ENCODE measurements around the gene SKI.
"Not testable (repeated sequence)": the region's sequence is repeated elsewhere in the genome, so short reads cannot be mapped to it uniquely, and the experiment has no call there.

Gene SKI

GRCh38 chr1:2328676-2329455 is 100.7 kb downstream of the SKI start:
- DNase-seq: no peak

GRCh38 chr1:2330035-2330434 is 101.9 kb downstream of the SKI start:
- DNase-seq: no peak

GRCh38 chr1:2330519-2331199 is 102.5 kb downstream of the SKI start:
- DNase-seq: no peak

GRCh38 chr1:2331200-2331544 is 103.1 kb downstream of the SKI start:
- no peak for DNase-seq

- not testable (repeated sequence) for DNase-seq
These were observed 103.5 kb downstream of the SKI start for GRCh38 chr1:2331580-2331979.

- no peak for DNase-seq
These were observed 106.2 kb downstream of the SKI start for GRCh38 chr1:2334366-2334765.

GRCh38 chr1:2334883-2335534 is 106.9 kb downstream of the SKI start:
- DNase-seq: no peak

- DNase-seq: no peak
These were observed 107.8 kb downstream of the SKI start for GRCh38 chr1:2335721-2336455.

GRCh38 chr1:2336499-2336898 is 108.4 kb downstream of the SKI start:
- DNase-seq: no peak

- DNase-seq: no peak
These were observed 109.0 kb downstream of the SKI start for GRCh38 chr1:2337081-2337480.

- no peak for DNase-seq
These were observed 109.4 kb downstream of the SKI start for GRCh38 chr1:2337501-2337900.

- DNase-seq: no peak
These were observed 111.3 kb downstream of the SKI start for GRCh38 chr1:2339206-2340085.

- DNase-seq: no peak
These were observed 112.2 kb downstream of the SKI start for GRCh38 chr1:2340086-2340917.

- no peak for DNase-seq
These were observed 112.8 kb downstream of the SKI start for GRCh38 chr1:2340918-2341254.

- no peak for DNase-seq
These were observed 113.7 kb downstream of the SKI start for GRCh38 chr1:2341706-2342383.

- DNase-seq: no peak
These were observed 114.4 kb downstream of the SKI start for GRCh38 chr1:2342384-2343022.

GRCh38 chr1:2343023-2343935 is 115.2 kb downstream of the SKI start:
- no peak for DNase-seq

- DNase-seq: no peak
These were observed 116.1 kb downstream of the SKI start for GRCh38 chr1:2344121-2344681.

- DNase-seq: no peak
These were observed 116.7 kb downstream of the SKI start for GRCh38 chr1:2344744-2345296.

All from KG1 (cell line).